Measurements from ENCODE around the gene VMO1.

The VMO1 gene

GRCh38 chr17:4738136-4739121, 47.7 kb downstream of the VMO1 start:
- H3K4me2 ChIP-seq (ENCODE audit: low read length) = peak overlapping the region; percentile 95
- no peaks in the 10 kb centered on the region for H3K9me3 ChIP-seq (replicated peaks; ENCODE audit: low read length)
- no peaks in the 10 kb centered on the region for H3K36me3 ChIP-seq (ENCODE audit: insufficient read depth, low read length)
- H3K4me1 ChIP-seq (ENCODE audit: control insufficient read depth, insufficient read depth, low read length) = peaks cover 7% of the 10 kb centered on the region
- peak overlapping the region; percentile 81 for H3K4me3 ChIP-seq (ENCODE audit: low read length)
- peak overlapping the region; percentile 76 for H3K9ac ChIP-seq (ENCODE audit: low read depth, low read length)
- H3K27me3 ChIP-seq (ENCODE audit: control insufficient read depth, insufficient read depth, low read length) = peaks cover 45% of the 10 kb centered on the region

- Histone ChIP-seq H3K4me3 (ENCODE audit: low read length) (no peak overlapping the region), H3K4me1 (ENCODE audit: control insufficient read depth, insufficient read depth, low read length) (peaks cover 7% of the 10 kb centered on the region), H3K9me3 (replicated peaks; ENCODE audit: low read length) (no peaks in the 10 kb centered on the region), H3K4me2 (ENCODE audit: low read length) (no peak overlapping the region), H3K9ac (ENCODE audit: low read depth, low read length) (no peak overlapping the region), H3K27me3 (ENCODE audit: control insufficient read depth, insufficient read depth, low read length) (peaks cover 28% of the 10 kb centered on the region), H3K36me3 (ENCODE audit: insufficient read depth, low read length) (no peaks in the 10 kb centered on the region)
These were observed 50.1 kb downstream of the VMO1 start for GRCh38 chr17:4735876-4736651.
